Stimulated activated naive CD8-positive, alpha-beta T cell treated with anti-CD3 and anti-CD28 coated beads, Interleukin-15, amount 100 ng/mL, for 72 hours (primary cell): Measurements from ENCODE around the gene CDH4.

Experiments
- ATAC-seq: fragments of 150-1000 bp; cut with Tn5 transposase; 2 replicates; pipeline ENCODE4 v1.10.0; 2021; ENCODE audit warnings: mild to moderate bottlenecking, moderate library complexity
- DNase-seq, 2 donors: peaks; one replicate each; pipeline ENCODE4 v3.0.0; 2021 to 2022
- H3K27ac Mint-ChIP-seq, 2 donors: one replicate each; pipeline ENCODE4 v1.8.0; 2022; ENCODE audit warnings: mild to moderate bottlenecking in 2 of 2, mixed read lengths in 2 of 2, moderate library complexity in 2 of 2
- H3K27me3 Mint-ChIP-seq: one replicate; pipeline ENCODE4 v1.8.0; 2022; ENCODE audit warnings: mixed read lengths
- H3K4me1 Mint-ChIP-seq: one replicate; pipeline ENCODE4 v1.8.0; 2022; ENCODE audit warnings: mild to moderate bottlenecking, mixed read lengths
- H3K4me3 Mint-ChIP-seq, 2 donors: one replicate each; pipeline ENCODE4 v1.8.0; 2022; ENCODE audit warnings: mild to moderate bottlenecking in 2 of 2, mixed read lengths in 2 of 2, moderate library complexity in 1 of 2
- H3K9me3 Mint-ChIP-seq, 2 donors: one replicate each; pipeline ENCODE4 v1.8.0; 2022; ENCODE audit warnings: mixed read lengths in 2 of 2

CDH4 gene

GRCh38 chr20:61924858-61925554, 672.9 kb downstream of the CDH4 start:
- no peaks in the 10 kb centered on the region for H3K4me1 Mint-ChIP-seq
- H3K27ac Mint-ChIP-seq, result peak overlapping the region in 1 of 2 donors; percentile 17
- no peak for ATAC-seq
- DNase-seq, result no peak
- no peak overlapping the region for H3K4me3 Mint-ChIP-seq
- no peaks in the 10 kb centered on the region for H3K27me3 Mint-ChIP-seq
- no peaks in the 10 kb centered on the region for H3K9me3 Mint-ChIP-seq

GRCh38 chr20:61925555-61926252, 673.6 kb downstream of the CDH4 start:
- DNase-seq, result no peak
- no peak for ATAC-seq
- Mint-ChIP-seq H3K27me3 (no peaks in the 10 kb centered on the region), H3K4me1 (no peaks in the 10 kb centered on the region), H3K27ac (peak overlapping the region in 1 of 2 donors; percentile 93), H3K9me3 (no peaks in the 10 kb centered on the region), H3K4me3 (no peak overlapping the region)

- Mint-ChIP-seq H3K4me1 (no peaks in the 10 kb centered on the region), H3K9me3 (no peaks in the 10 kb centered on the region), H3K27me3 (no peaks in the 10 kb centered on the region), H3K4me3 (no peak overlapping the region), H3K27ac (peak overlapping the region in 1 of 2 donors; percentile 93)
- ATAC-seq (no peak), DNase-seq (no peak)
Measured at GRCh38 chr20:61926253-61926613, 674.2 kb downstream of the CDH4 start.

GRCh38 chr20:61926796-61927192, 674.7 kb downstream of the CDH4 start:
- Mint-ChIP-seq H3K27me3 (no peaks in the 10 kb centered on the region), H3K4me1 (no peaks in the 10 kb centered on the region), H3K9me3 (no peaks in the 10 kb centered on the region), H3K4me3 (no peak overlapping the region), H3K27ac (no peak overlapping the region)
- no peak for ATAC-seq
- DNase-seq, result no peak

- Mint-ChIP-seq H3K27me3 (no peaks in the 10 kb centered on the region), H3K4me1 (no peaks in the 10 kb centered on the region), H3K27ac (no peak overlapping the region), H3K9me3 (no peaks in the 10 kb centered on the region), H3K4me3 (no peak overlapping the region)
- ATAC-seq (no peak), DNase-seq (no peak)
Measured at GRCh38 chr20:61927193-61927825, 675.2 kb downstream of the CDH4 start.

GRCh38 chr20:61927826-61928541, 675.9 kb downstream of the CDH4 start:
- Mint-ChIP-seq H3K27ac (no peak overlapping the region), H3K27me3 (no peaks in the 10 kb centered on the region), H3K9me3 (no peaks in the 10 kb centered on the region), H3K4me1 (no peaks in the 10 kb centered on the region), H3K4me3 (no peak overlapping the region)
- DNase-seq (no peak), ATAC-seq (no peak)

GRCh38 chr20:61929561-61929960, 677.5 kb downstream of the CDH4 start:
- no peak for DNase-seq
- Mint-ChIP-seq H3K4me3 (no peak overlapping the region), H3K27me3 (no peaks in the 10 kb centered on the region), H3K4me1 (no peaks in the 10 kb centered on the region), H3K27ac (no peak overlapping the region), H3K9me3 (no peaks in the 10 kb centered on the region)
- ATAC-seq, result no peak

GRCh38 chr20:61929971-61930666, 678.1 kb downstream of the CDH4 start:
- no peaks in the 10 kb centered on the region for H3K4me1 Mint-ChIP-seq

GRCh38 chr20:61930776-61931475, 678.9 kb downstream of the CDH4 start:
- DNase-seq (no peak), ATAC-seq (no peak)
- Mint-ChIP-seq H3K27me3 (no peaks in the 10 kb centered on the region), H3K4me1 (no peaks in the 10 kb centered on the region), H3K27ac (no peak overlapping the region), H3K9me3 (no peaks in the 10 kb centered on the region), H3K4me3 (no peak overlapping the region)

More at GRCh38 chr20:61929971-61930666, 678.1 kb downstream of the CDH4 start:
- H3K27ac Mint-ChIP-seq, result no peak overlapping the region
- no peak overlapping the region for H3K4me3 Mint-ChIP-seq
- ATAC-seq, result no peak
- no peaks in the 10 kb centered on the region for H3K9me3 Mint-ChIP-seq
- H3K27me3 Mint-ChIP-seq, result no peaks in the 10 kb centered on the region
- DNase-seq, result no peak

- H3K4me3 Mint-ChIP-seq, result no peak overlapping the region
- no peak for DNase-seq
- no peaks in the 10 kb centered on the region for H3K4me1 Mint-ChIP-seq
- peaks cover 4% of the 10 kb centered on the region for H3K27me3 Mint-ChIP-seq
- no peak for ATAC-seq
- H3K9me3 Mint-ChIP-seq, result no peaks in the 10 kb centered on the region
- H3K27ac Mint-ChIP-seq, result no peak overlapping the region
Measured at GRCh38 chr20:61931476-61932198, 679.6 kb downstream of the CDH4 start.

GRCh38 chr20:61932199-61932592, 680.1 kb downstream of the CDH4 start:
- no peak for ATAC-seq
- DNase-seq, result no peak
- no peak overlapping the region for H3K4me3 Mint-ChIP-seq
- peaks cover 8% of the 10 kb centered on the region for H3K27me3 Mint-ChIP-seq
- no peak overlapping the region for H3K27ac Mint-ChIP-seq
- no peaks in the 10 kb centered on the region for H3K9me3 Mint-ChIP-seq
- no peaks in the 10 kb centered on the region for H3K4me1 Mint-ChIP-seq

- Mint-ChIP-seq H3K27me3 (peaks cover 8% of the 10 kb centered on the region), H3K9me3 (no peaks in the 10 kb centered on the region), H3K4me3 (no peak overlapping the region), H3K4me1 (no peaks in the 10 kb centered on the region), H3K27ac (no peak overlapping the region)
- DNase-seq, result peak in 1 of 2 donors; percentile 6
- ATAC-seq, result no peak
Measured at GRCh38 chr20:61932711-61933480, 680.8 kb downstream of the CDH4 start.

GRCh38 chr20:61933481-61933950, 681.5 kb downstream of the CDH4 start:
- ATAC-seq, result no peak
- Mint-ChIP-seq H3K4me1 (no peaks in the 10 kb centered on the region), H3K27me3 (peaks cover 8% of the 10 kb centered on the region), H3K4me3 (no peak overlapping the region), H3K27ac (no peak overlapping the region), H3K9me3 (no peaks in the 10 kb centered on the region)
- no peak for DNase-seq
